SK-N-SH (cell line): Measurements from ENCODE around the gene CDKL2. TPM values are rescaled to one million over a fixed set of nuclear protein-coding genes. Genes with fewer than 3 reads are reported as not detected.

Experiments used
- CTCF ChIA-PET: fragments of 300-600, 350-600 bp; formaldehyde crosslinking; extraction: SDS; loops from one replicate; lab custom pipeline; 2021; lab: Yijun Ruan, JAX
- POLR2A ChIA-PET: fragments of 350-600 bp; sonication (Branson Sonifier 250); formaldehyde crosslinking; extraction: SDS; loops from one replicate; lab custom pipeline; 2020; ENCODE audit warnings: antibody characterized with exemption, inconsistent platforms; lab: Yijun Ruan, JAX
- DNase-seq: peaks from one replicate; pipeline ENCODE4 v3.0.0; 2012
- H2AFZ ChIP-seq: fragments of 200-600 bp; sonication (generic); 2 replicates; pipeline ENCODE4 v1.8.1; 2016; ENCODE audit warnings: antibody characterized with exemption, mild to moderate bottlenecking, low read depth
- H3F3A ChIP-seq: fragments of 200-600 bp; sonication (generic); replicated peaks from 2 replicates; pipeline ENCODE3; 2016; ENCODE audit warnings: antibody characterized with exemption, mild to moderate bottlenecking; ENCODE audit not compliant: insufficient read depth
- H3K27ac ChIP-seq, 2 experiments: fragments of 200-500 bp in 1 of 2; fragments of 200-600 bp in 1 of 2; sonication (Bioruptor generic) in 1 of 2; sonication (generic), shearing (Covaris generic) in 1 of 2; 2 replicates each; pipeline versions ENCODE4 v1.5.1 to v1.6.1; 2014 to 2016; ENCODE audit warnings: low read depth in 2 of 2, inconsistent platforms in 1 of 2, low read length in 1 of 2, mild to moderate bottlenecking in 1 of 2, mixed read lengths in 1 of 2
- H3K27me3 ChIP-seq: fragments of 200-600 bp; sonication (generic), shearing (Covaris generic); 2 replicates; pipeline ENCODE4 v1.6.1; 2016; ENCODE audit warnings: mixed run types; ENCODE audit not compliant: insufficient read depth
- H3K36me3 ChIP-seq, 2 experiments: fragments of 200-500 bp in 1 of 2; fragments of 200-600 bp in 1 of 2; sonication (Bioruptor generic) in 1 of 2; sonication (generic) in 1 of 2; replicated peaks in 1 of 2; 2 replicates each; pipeline versions ENCODE3 to v1.5.1; 2014 to 2016; ENCODE audit warnings: low read length in 1 of 2, mild to moderate bottlenecking in 1 of 2; ENCODE audit not compliant: insufficient read depth in 2 of 2, control insufficient read depth in 1 of 2
- H3K4me1 ChIP-seq, 2 experiments: fragments of 200-500 bp in 1 of 2; fragments of 200-600 bp in 1 of 2; sonication (Bioruptor generic) in 1 of 2; sonication (generic), shearing (Covaris generic) in 1 of 2; 2 replicates each; pipeline versions ENCODE4 v1.5.1 to v1.6.1; 2014 to 2016; ENCODE audit warnings: low read depth in 1 of 2, low read length in 1 of 2, mixed run types in 1 of 2; ENCODE audit not compliant: insufficient read depth in 2 of 2, control insufficient read depth in 1 of 2
- H3K4me2 ChIP-seq: fragments of 200-600 bp; sonication (generic), shearing (Covaris generic); 2 replicates; pipeline ENCODE4 v1.6.1; 2017; ENCODE audit warnings: mixed run types
- H3K4me3 ChIP-seq, 2 experiments: fragments of 200-500 bp in 1 of 2; fragments of 200-600 bp in 1 of 2; sonication (Bioruptor generic) in 1 of 2; sonication (generic), shearing (Covaris generic) in 1 of 2; 2 replicates each; pipeline versions ENCODE4 v1.5.1 to v1.8.1; 2014 to 2016; ENCODE audit warnings: low read depth in 2 of 2, inconsistent platforms in 1 of 2, low read length in 1 of 2, mild to moderate bottlenecking in 1 of 2, mixed read lengths in 1 of 2, moderate library complexity in 1 of 2
- H3K79me2 ChIP-seq: fragments of 200-600 bp; sonication (generic); 2 replicates; pipeline ENCODE4 v1.8.1; 2017; ENCODE audit warnings: mild to moderate bottlenecking; ENCODE audit not compliant: insufficient read depth
- H3K9ac ChIP-seq: fragments of 200-600 bp; sonication (generic); 2 replicates; pipeline ENCODE4 v1.6.1; 2017; ENCODE audit warnings: mixed run types
- H3K9me2 ChIP-seq: fragments of 200-600 bp; sonication (generic); 2 replicates; pipeline ENCODE4 v1.6.1; 2017; ENCODE audit warnings: mixed run types
- H3K9me3 ChIP-seq: fragments of 200-600 bp; sonication (generic); 2 replicates; pipeline ENCODE4 v1.6.1; 2017; ENCODE audit warnings: mixed run types, mild to moderate bottlenecking, moderate library complexity
- H4K20me1 ChIP-seq: fragments of 200-600 bp; sonication (generic); 2 replicates; pipeline ENCODE4 v1.6.1; 2017; ENCODE audit warnings: mild to moderate bottlenecking, mixed run types; ENCODE audit not compliant: insufficient read depth
- CHD2 ChIP-seq: fragments of 150-350 bp; IDR thresholded peaks from 2 replicates; pipeline ENCODE4 v1.6.1; 2018; ENCODE audit warnings: low read length; ENCODE audit not compliant: partially characterized antibody
- EZH2phosphoT487 ChIP-seq: fragments of 200-600 bp; sonication (generic); IDR thresholded peaks from 2 replicates; pipeline ENCODE4 v1.6.1; 2017; ENCODE audit warnings: low read depth, mixed run types, mild to moderate bottlenecking, antibody characterized with exemption, moderate library complexity, borderline replicate concordance
- FOXM1 ChIP-seq: IDR thresholded peaks from 2 replicates; pipeline ENCODE4 v1.4.0; 2012; ENCODE audit warnings: low read depth, mild to moderate bottlenecking
- GATA2 ChIP-seq: sonication (generic); formaldehyde crosslinking; IDR thresholded peaks from 2 replicates; pipeline ENCODE4 v1.5.0; 2020; ENCODE audit warnings: mild to moderate bottlenecking, missing genetic modification reagents
- NFIC ChIP-seq: IDR thresholded peaks from 2 replicates; pipeline ENCODE4 v1.4.0; 2012; ENCODE audit warnings: borderline replicate concordance
- POLR2AphosphoS5 ChIP-seq: IDR thresholded peaks from 2 replicates; pipeline ENCODE4 v1.6.1; 2012; ENCODE audit warnings: low read depth, low read length
- RCOR1 ChIP-seq: fragments of 150-350 bp; IDR thresholded peaks from 2 replicates; pipeline ENCODE4 v1.6.1; 2017; ENCODE audit warnings: antibody characterized with exemption, low read length
- RFX5 ChIP-seq: IDR thresholded peaks from 2 replicates; pipeline ENCODE4 v1.6.1; 2012; ENCODE audit warnings: mild to moderate bottlenecking, improper control_type of control experiment, low read length
- SMC3 ChIP-seq: IDR thresholded peaks from 2 replicates; pipeline ENCODE4 v1.6.1; 2012; ENCODE audit warnings: low read depth, low read length, improper control_type of control experiment
- TAF1 ChIP-seq: IDR thresholded peaks from 2 replicates; pipeline ENCODE4 v1.6.1; 2012; ENCODE audit warnings: low read depth, mild to moderate bottlenecking, low read length, moderate library complexity, borderline replicate concordance
- YY1 ChIP-seq: IDR thresholded peaks from 2 replicates; pipeline ENCODE4 v1.4.0; 2012; ENCODE audit warnings: low read depth, mild to moderate bottlenecking
- WGBS: methylation state at CpG from one replicate; pipeline ENCODE4 v1.1.6; 2017; ENCODE audit warnings: low lambda C conversion rate; 5-methylcytosine and 5-hydroxymethylcytosine counted together
- polyA plus RNA-seq, 3 experiments: library from polyadenylated mRNA; depleted of rRNA; stranded (reverse); fragments of >200 nt; gene quantifications; 2 replicates each; pipeline ENCODE4 v1.2.3, GENCODE V29; 2012
- TF ChIP-seq, protein P1 (sequence below): IDR thresholded peaks from 2 replicates; pipeline ENCODE4 v1.4.0; 2012; ENCODE audit warnings: low read depth, borderline replicate concordance
- TF ChIP-seq, protein P2 (sequence below): IDR thresholded peaks from 2 replicates; pipeline ENCODE4 v1.6.1; 2012; ENCODE audit warnings: mild to moderate bottlenecking, low read depth, low read length, moderate library complexity
- TF ChIP-seq, protein P3 (sequence below): fragments of 150-350 bp; IDR thresholded peaks from 2 replicates; pipeline ENCODE4 v1.6.1; 2016; ENCODE audit warnings: mild to moderate bottlenecking, low read depth, low read length
- TF ChIP-seq, protein P4 (sequence below): IDR thresholded peaks from 2 replicates; pipeline ENCODE4; 2012
- TF ChIP-seq, protein P5 (sequence below): IDR thresholded peaks from 2 replicates; pipeline ENCODE4 v1.4.0; 2012; ENCODE audit warnings: low read depth

Gene CDKL2
- polyA plus RNA-seq, 1 of the 3 experiments (the other 2 are of a cell fraction) = 0.41 TPM

DNA sequence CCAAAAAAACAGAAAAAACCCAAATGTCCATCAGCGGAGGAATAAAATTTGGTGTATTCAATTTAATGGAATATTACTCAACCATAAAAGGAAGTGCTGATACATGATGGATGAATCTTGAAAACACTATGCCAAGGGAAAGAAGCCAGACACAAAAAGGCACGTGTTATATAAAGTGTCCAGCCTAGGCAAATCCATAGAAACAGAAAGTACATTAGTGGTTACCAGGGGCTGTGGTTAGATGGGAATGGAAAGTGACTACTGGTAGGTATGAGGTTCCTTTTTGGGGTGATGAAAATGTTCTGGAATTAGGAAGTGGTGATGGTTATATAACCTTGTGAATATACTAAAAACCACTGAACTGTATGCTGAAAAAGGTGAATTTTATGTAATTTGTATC lies 3.5 kb upstream of the CDKL2 start:
- H3K27ac ChIP-seq = no peak overlapping the region
- 78% methylated on average over 2 of the region's 2 CpGs for WGBS
- no peak overlapping the region for H3K9ac ChIP-seq
- H3K9me3 ChIP-seq = no peaks in the 10 kb centered on the region
- no peaks in the 10 kb centered on the region for H4K20me1 ChIP-seq
- TF ChIP-seq POLR2AphosphoS5 = no peak
- no peak for TF ChIP-seq SMC3
- no peak for TF ChIP-seq CHD2
- TF ChIP-seq, protein P1, sequence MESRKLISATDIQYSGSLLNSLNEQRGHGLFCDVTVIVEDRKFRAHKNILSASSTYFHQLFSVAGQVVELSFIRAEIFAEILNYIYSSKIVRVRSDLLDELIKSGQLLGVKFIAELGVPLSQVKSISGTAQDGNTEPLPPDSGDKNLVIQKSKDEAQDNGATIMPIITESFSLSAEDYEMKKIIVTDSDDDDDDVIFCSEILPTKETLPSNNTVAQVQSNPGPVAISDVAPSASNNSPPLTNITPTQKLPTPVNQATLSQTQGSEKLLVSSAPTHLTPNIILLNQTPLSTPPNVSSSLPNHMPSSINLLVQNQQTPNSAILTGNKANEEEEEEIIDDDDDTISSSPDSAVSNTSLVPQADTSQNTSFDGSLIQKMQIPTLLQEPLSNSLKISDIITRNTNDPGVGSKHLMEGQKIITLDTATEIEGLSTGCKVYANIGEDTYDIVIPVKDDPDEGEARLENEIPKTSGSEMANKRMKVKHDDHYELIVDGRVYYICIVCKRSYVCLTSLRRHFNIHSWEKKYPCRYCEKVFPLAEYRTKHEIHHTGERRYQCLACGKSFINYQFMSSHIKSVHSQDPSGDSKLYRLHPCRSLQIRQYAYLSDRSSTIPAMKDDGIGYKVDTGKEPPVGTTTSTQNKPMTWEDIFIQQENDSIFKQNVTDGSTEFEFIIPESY = no peak
- TF ChIP-seq TAF1 = no peak
- TF ChIP-seq, protein P2, sequence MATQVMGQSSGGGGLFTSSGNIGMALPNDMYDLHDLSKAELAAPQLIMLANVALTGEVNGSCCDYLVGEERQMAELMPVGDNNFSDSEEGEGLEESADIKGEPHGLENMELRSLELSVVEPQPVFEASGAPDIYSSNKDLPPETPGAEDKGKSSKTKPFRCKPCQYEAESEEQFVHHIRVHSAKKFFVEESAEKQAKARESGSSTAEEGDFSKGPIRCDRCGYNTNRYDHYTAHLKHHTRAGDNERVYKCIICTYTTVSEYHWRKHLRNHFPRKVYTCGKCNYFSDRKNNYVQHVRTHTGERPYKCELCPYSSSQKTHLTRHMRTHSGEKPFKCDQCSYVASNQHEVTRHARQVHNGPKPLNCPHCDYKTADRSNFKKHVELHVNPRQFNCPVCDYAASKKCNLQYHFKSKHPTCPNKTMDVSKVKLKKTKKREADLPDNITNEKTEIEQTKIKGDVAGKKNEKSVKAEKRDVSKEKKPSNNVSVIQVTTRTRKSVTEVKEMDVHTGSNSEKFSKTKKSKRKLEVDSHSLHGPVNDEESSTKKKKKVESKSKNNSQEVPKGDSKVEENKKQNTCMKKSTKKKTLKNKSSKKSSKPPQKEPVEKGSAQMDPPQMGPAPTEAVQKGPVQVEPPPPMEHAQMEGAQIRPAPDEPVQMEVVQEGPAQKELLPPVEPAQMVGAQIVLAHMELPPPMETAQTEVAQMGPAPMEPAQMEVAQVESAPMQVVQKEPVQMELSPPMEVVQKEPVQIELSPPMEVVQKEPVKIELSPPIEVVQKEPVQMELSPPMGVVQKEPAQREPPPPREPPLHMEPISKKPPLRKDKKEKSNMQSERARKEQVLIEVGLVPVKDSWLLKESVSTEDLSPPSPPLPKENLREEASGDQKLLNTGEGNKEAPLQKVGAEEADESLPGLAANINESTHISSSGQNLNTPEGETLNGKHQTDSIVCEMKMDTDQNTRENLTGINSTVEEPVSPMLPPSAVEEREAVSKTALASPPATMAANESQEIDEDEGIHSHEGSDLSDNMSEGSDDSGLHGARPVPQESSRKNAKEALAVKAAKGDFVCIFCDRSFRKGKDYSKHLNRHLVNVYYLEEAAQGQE = no peak
- TF ChIP-seq RCOR1 = no peak
- TF ChIP-seq FOXM1 = no peak
- TF ChIP-seq EZH2phosphoT487 = no peak
- no peak for TF ChIP-seq RFX5
- TF ChIP-seq, protein P3, sequence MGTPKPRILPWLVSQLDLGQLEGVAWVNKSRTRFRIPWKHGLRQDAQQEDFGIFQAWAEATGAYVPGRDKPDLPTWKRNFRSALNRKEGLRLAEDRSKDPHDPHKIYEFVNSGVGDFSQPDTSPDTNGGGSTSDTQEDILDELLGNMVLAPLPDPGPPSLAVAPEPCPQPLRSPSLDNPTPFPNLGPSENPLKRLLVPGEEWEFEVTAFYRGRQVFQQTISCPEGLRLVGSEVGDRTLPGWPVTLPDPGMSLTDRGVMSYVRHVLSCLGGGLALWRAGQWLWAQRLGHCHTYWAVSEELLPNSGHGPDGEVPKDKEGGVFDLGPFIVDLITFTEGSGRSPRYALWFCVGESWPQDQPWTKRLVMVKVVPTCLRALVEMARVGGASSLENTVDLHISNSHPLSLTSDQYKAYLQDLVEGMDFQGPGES = no peak
- TF ChIP-seq, protein P4, sequence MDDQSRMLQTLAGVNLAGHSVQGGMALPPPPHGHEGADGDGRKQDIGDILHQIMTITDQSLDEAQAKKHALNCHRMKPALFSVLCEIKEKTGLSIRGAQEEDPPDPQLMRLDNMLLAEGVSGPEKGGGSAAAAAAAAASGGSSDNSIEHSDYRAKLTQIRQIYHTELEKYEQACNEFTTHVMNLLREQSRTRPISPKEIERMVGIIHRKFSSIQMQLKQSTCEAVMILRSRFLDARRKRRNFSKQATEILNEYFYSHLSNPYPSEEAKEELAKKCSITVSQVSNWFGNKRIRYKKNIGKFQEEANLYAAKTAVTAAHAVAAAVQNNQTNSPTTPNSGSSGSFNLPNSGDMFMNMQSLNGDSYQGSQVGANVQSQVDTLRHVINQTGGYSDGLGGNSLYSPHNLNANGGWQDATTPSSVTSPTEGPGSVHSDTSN = no peak
- TF ChIP-seq, protein P5, sequence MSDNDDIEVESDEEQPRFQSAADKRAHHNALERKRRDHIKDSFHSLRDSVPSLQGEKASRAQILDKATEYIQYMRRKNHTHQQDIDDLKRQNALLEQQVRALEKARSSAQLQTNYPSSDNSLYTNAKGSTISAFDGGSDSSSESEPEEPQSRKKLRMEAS = no peak
- TF ChIP-seq NFIC = no peak
- TF ChIP-seq YY1 = no peak
- no peak for TF ChIP-seq GATA2 (CRISPR knock-in tag)
- TF ChIP-seq, all 33 proteins: peak for 0
- no peak for DNase-seq
- H3K9me2 ChIP-seq = no peaks in the 10 kb centered on the region
- H3K27me3 ChIP-seq = no peaks in the 10 kb centered on the region
- H3K4me3 ChIP-seq = no peak overlapping the region
- H3K36me3 ChIP-seq = peaks cover 0 to 3% of the 10 kb centered on the region in 2 experiments
- ChIA-PET POLR2A (no interaction called here), CTCF (no interaction called here)
- H2AFZ ChIP-seq = no peak overlapping the region
- peaks cover 0 to 5% of the 10 kb centered on the region in 2 experiments; a peak in 1 of 4 replicates for H3K4me1 ChIP-seq
- no peak overlapping the region for H3K4me2 ChIP-seq
- peaks cover 9% of the 10 kb centered on the region for H3F3A ChIP-seq
- H3K79me2 ChIP-seq = no peaks in the 10 kb centered on the region
